Measurements from ENCODE around the gene HERPUD1.

Gene HERPUD1

GRCh38 chr16:56947604-56947995 lies 15.7 kb downstream of the HERPUD1 start (continued):
- TF ChIP-seq PRDM10 (tag by site-specific recombination; IDR thresholded peaks at IDR 0.05), result no peak

- Histone ChIP-seq H3K4me3 (ENCODE audit: low read depth, low read length) (no peak overlapping the region), H3K9me3 (ENCODE audit: control insufficient read depth, insufficient read depth, low read depth, low read length) (no peaks in the 10 kb centered on the region), H3K27ac (ENCODE audit: extremely low read depth, low read depth, low read length) (no peak overlapping the region), H3K36me3 (ENCODE audit: control insufficient read depth in 2 of 2, insufficient read depth in 1 of 2, low read length in 2 of 2) (peaks cover 12 to 23% of the 10 kb centered on the region in 2 experiments), H3K4me1 (ENCODE audit: control insufficient read depth, insufficient read depth, low read length) (no peaks in the 10 kb centered on the region)
- TF ChIP-seq ZNF48 (tag by site-specific recombination; IDR thresholded peaks at IDR 0.05), result no peak
- no peak for TF ChIP-seq AEBP2 (tag by site-specific recombination; IDR thresholded peaks at IDR 0.05; ENCODE audit: borderline replicate concordance)
- TF ChIP-seq ZNF2 (tag by site-specific recombination; IDR thresholded peaks at IDR 0.05), result no peak
- no peak for TF ChIP-seq ZNF664 (tag by site-specific recombination; IDR thresholded peaks at IDR 0.05)
- TF ChIP-seq ZNF623 (tag by site-specific recombination; IDR thresholded peaks at IDR 0.05), result no peak
- POLR2A ChIA-PET, result no interaction called here
- CTCF ChIA-PET, result interaction anchor here (0.6 to 1.8 kb wide), 4 partner anchors 10 to 136 kb away, joined by 3 to 9 read pairs (median 4); no protein-coding TSS in a partner anchor
Observed at GRCh38 chr16:56948234-56948633, 16.3 kb downstream of the HERPUD1 start.

- H3K4me3 ChIP-seq (ENCODE audit: low read depth, low read length), result no peak overlapping the region
- ChIA-PET CTCF (interaction anchor here (0.5 to 1.9 kb wide), 9 partner anchors 10 to 221 kb away, joined by 3 to 10 read pairs (median 5); no protein-coding TSS in a partner anchor), POLR2A (interaction anchor here (1.1 kb wide), 1 partner anchor 18 kb away, joined by 3 read pairs; the partner anchor contains the start of gene HERPUD1)
- H3K36me3 ChIP-seq (ENCODE audit: control insufficient read depth in 2 of 2, insufficient read depth in 1 of 2, low read length in 2 of 2), result peaks cover 3 to 5% of the 10 kb centered on the region in 2 experiments; a peak in 2 of 3 replicates
- H3K4me1 ChIP-seq (ENCODE audit: control insufficient read depth, insufficient read depth, low read length), result no peaks in the 10 kb centered on the region
- H3K27ac ChIP-seq (ENCODE audit: extremely low read depth, low read depth, low read length), result no peak overlapping the region
- H3K9me3 ChIP-seq (ENCODE audit: control insufficient read depth, insufficient read depth, low read depth, low read length), result no peaks in the 10 kb centered on the region
- no peak for TF ChIP-seq ZSCAN18 (tag by site-specific recombination; IDR thresholded peaks at IDR 0.05)
- TF ChIP-seq SETDB1 (IDR thresholded peaks at IDR 0.05; ENCODE audit: insufficient read length, low read length), result no peak
- no peak for TF ChIP-seq REST (tag by site-specific recombination; IDR thresholded peaks at IDR 0.05)
- no peak for TF ChIP-seq YY1 (tag by site-specific recombination; IDR thresholded peaks at IDR 0.05)
- TF ChIP-seq ZNF214 (tag by site-specific recombination; IDR thresholded peaks at IDR 0.05; ENCODE audit: borderline replicate concordance), result no peak
- TF ChIP-seq BCL11A (tag by site-specific recombination; IDR thresholded peaks at IDR 0.05; ENCODE audit: low read depth), result no peak
- no peak for TF ChIP-seq ZNF175 (tag by site-specific recombination; IDR thresholded peaks at IDR 0.05)
- TF ChIP-seq PRDM4 (tag by site-specific recombination; IDR thresholded peaks at IDR 0.05), result no peak
Observed at GRCh38 chr16:56950051-56950450, 18.1 kb downstream of the HERPUD1 start.

Data from HEK293 (cell line).